Measurements from ENCODE around the gene HDGFL2.

The HDGFL2 gene

DNA sequence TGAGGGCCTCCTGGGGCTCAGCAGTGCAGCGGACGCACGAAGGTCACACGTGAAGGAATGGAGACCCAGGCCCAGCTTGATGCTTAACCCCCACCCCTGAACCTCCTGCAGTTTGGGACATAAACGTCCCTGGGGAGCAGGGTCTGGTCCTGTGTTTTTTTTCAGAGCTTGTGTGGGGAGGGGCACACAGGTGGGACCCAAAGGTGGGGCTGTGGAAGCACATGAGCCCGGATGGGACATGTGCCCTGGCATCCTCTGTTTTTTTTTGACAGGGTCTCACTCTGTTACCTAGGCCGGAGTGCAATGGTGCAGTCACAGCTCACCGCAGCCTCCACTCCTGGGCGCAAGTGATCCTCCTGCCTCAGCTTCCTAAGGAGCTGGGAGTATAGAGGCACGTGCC lies 35.0 kb upstream of the HDGFL2 start:
- Histone ChIP-seq H3K9me3 (ENCODE audit: insufficient read depth, low read length, severe bottlenecking) (no peaks in the 10 kb centered on the region), H3K79me2 (ENCODE audit: insufficient read depth, low read length) (peaks cover 67% of the 10 kb centered on the region), H4K20me1 (ENCODE audit: insufficient read depth, low read length) (peaks cover 74% of the 10 kb centered on the region), H3K4me3 (ENCODE audit: low read depth in 1 of 2, low read length in 2 of 2) (no peak overlapping the region), H3K27ac (ENCODE audit: low read length) (no peak overlapping the region), H2AFZ (ENCODE audit: low read depth, low read length) (no peak overlapping the region), H3K36me3 (ENCODE audit: insufficient read depth, low read length) (peaks cover 92% of the 10 kb centered on the region), H3K4me1 (ENCODE audit: insufficient read depth, low read length) (no peaks in the 10 kb centered on the region), H3K27me3 (ENCODE audit: insufficient read depth, low read length, poor library complexity) (no peaks in the 10 kb centered on the region), H3K9ac (ENCODE audit: low read depth, low read length) (no peak overlapping the region), H3K4me2 (ENCODE audit: insufficient read depth, low read length) (no peak overlapping the region)
- ATAC-seq (ENCODE audit: insufficient read depth, low read depth) (no peak), DNase-seq (no peak)
- no peak for TF ChIP-seq CTCF (IDR thresholded peaks at IDR 0.05; ENCODE audit: borderline replicate concordance, extremely low read depth, low read length, poor library complexity, severe bottlenecking)
- no peak for TF ChIP-seq EZH2 (IDR thresholded peaks at IDR 0.05; ENCODE audit: borderline replicate concordance, low read depth, low read length, severe bottlenecking)

GRCh38 chr19:4439243-4439642 lies 32.9 kb upstream of the HDGFL2 start:
- Histone ChIP-seq H3K9me3 (ENCODE audit: insufficient read depth, low read length, severe bottlenecking) (no peaks in the 10 kb centered on the region), H3K4me3 (ENCODE audit: low read depth in 1 of 2, low read length in 2 of 2) (no peak overlapping the region), H3K27me3 (ENCODE audit: insufficient read depth, low read length, poor library complexity) (no peaks in the 10 kb centered on the region), H3K27ac (ENCODE audit: low read length) (no peak overlapping the region), H2AFZ (ENCODE audit: low read depth, low read length) (no peak overlapping the region), H3K79me2 (ENCODE audit: insufficient read depth, low read length) (peaks cover 51% of the 10 kb centered on the region), H3K4me1 (ENCODE audit: insufficient read depth, low read length) (no peaks in the 10 kb centered on the region), H3K4me2 (ENCODE audit: insufficient read depth, low read length) (no peak overlapping the region), H3K36me3 (ENCODE audit: insufficient read depth, low read length) (peaks cover 92% of the 10 kb centered on the region), H3K9ac (ENCODE audit: low read depth, low read length) (no peak overlapping the region), H4K20me1 (ENCODE audit: insufficient read depth, low read length) (peaks cover 80% of the 10 kb centered on the region)
- TF ChIP-seq EZH2 (IDR thresholded peaks at IDR 0.05; ENCODE audit: borderline replicate concordance, low read depth, low read length, severe bottlenecking) (no peak), CTCF (IDR thresholded peaks at IDR 0.05; ENCODE audit: borderline replicate concordance, extremely low read depth, low read length, poor library complexity, severe bottlenecking) (no peak)
- DNase-seq (no peak), ATAC-seq (ENCODE audit: insufficient read depth, low read depth) (no peak)

DNA sequence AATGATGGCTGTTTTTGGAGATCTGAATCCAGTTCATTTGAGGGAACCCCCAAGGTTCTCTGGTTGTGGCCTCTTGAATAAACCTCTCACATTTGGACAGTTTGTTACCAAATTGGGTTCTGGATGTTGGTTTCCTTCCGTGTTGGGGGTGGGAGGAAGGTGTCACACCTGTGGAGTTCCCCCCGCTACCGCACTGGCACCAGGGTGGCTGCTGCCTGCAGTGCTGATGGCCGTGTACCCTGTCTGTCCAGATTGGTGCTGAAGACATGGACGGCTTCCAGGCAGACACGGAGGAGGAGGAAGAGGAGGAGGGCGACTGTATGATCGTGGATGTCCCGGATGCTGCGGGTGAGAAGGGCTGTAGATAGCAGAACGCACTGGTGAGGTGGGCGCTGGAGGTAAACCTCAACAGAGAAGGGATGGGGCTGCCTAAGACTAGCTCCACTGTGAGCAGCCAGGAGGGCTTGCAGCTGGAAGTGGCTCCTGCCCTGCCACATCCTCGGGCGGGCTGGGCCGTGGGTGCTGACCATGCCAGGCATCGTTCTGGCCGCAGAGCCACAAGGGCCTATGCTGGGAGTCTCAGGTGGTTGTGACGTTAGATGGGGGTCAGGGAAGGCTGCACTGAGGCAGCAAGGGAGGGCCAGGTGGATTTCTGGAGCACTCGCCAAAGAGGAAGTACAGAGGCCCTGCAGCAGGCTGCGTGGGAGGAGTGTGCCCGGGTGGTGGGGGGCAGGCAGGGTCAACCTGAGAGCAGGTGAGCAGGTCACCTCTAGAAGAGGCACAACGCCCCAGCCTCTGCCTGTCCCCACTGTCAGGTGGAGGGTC lies 29.9 kb upstream of the HDGFL2 start:
- no peak overlapping the region for H3K4me3 ChIP-seq (ENCODE audit: low read depth in 1 of 2, low read length in 2 of 2)
- peaks cover 78% of the 10 kb centered on the region for H4K20me1 ChIP-seq (ENCODE audit: insufficient read depth, low read length)
- no peaks in the 10 kb centered on the region for H3K27me3 ChIP-seq (ENCODE audit: insufficient read depth, low read length, poor library complexity)
- peaks cover 93% of the 10 kb centered on the region for H3K36me3 ChIP-seq (ENCODE audit: insufficient read depth, low read length)
- DNase-seq (no peak), ATAC-seq (ENCODE audit: insufficient read depth, low read depth) (no peak)
- peaks cover 25% of the 10 kb centered on the region for H3K79me2 ChIP-seq (ENCODE audit: insufficient read depth, low read length)
- no peak overlapping the region for H3K9ac ChIP-seq (ENCODE audit: low read depth, low read length)
- H3K4me2 ChIP-seq (ENCODE audit: insufficient read depth, low read length), result no peak overlapping the region
- TF ChIP-seq CTCF (IDR thresholded peaks at IDR 0.05; ENCODE audit: borderline replicate concordance, extremely low read depth, low read length, poor library complexity, severe bottlenecking) (no peak), EZH2 (IDR thresholded peaks at IDR 0.05; ENCODE audit: borderline replicate concordance, low read depth, low read length, severe bottlenecking) (no peak)
- H3K9me3 ChIP-seq (ENCODE audit: insufficient read depth, low read length, severe bottlenecking), result no peaks in the 10 kb centered on the region
- H2AFZ ChIP-seq (ENCODE audit: low read depth, low read length), result no peak overlapping the region
- H3K4me1 ChIP-seq (ENCODE audit: insufficient read depth, low read length), result no peaks in the 10 kb centered on the region
- H3K27ac ChIP-seq (ENCODE audit: low read length), result no peak overlapping the region
